ENCODE data around the gene EIPR1. TPM values are rescaled to one million over a fixed set of nuclear protein-coding genes. Genes with fewer than 3 reads are reported as not detected.

Gene EIPR1
- 19.6 TPM for polyA plus RNA-seq (2013, experiment 1 of 2; ENCODE audit: insufficient read length)
- polyA plus RNA-seq (2013, experiment 2 of 2; ENCODE audit: insufficient read length), result 21.8 TPM

DNA sequence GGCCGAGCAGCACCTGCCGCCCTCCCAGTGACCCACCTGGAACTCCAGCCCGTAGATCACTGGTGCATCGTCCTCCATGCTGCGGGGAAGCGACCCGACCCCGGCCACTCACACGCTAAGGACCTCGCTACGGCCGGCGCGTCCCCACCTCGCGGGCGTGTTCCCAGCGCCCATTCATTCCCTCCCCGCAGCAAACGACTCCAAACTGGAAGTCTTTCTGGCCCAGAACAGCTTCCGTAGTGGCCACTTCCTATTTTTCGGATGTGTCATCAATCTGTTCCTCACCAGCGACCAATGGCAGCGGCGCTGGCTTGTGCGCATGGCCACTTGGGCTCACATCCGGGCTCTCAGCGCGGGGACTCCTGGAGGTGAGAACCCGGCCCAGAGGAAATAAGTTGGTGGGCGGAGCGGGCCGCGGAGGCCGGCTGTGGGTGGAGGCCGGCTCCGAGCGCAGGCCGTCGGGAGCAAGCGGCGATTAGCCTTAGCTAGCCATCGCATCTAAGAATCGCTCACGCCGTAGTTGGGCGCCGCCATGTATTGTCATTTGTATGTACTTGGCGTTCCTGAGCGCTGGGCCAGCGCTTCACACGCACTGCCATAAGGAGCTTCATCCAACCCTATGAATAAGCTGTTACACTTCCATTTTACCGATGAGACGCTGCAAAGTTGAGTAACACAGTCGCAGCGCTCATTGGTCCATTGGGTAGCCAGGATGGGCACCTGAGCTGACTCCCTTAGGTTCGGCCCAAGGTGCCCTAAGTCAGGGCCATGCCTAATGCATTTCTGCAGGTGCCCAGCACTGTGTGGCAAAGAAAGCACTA, at the start of gene EIPR1:
Gene EIPR1 (minus strand): TSS at position 207 of the 821 bp plus-strand sequence. CDS start 129 bp downstream, at position 78.
- DNase-seq, result peak; percentile 99

DNA sequence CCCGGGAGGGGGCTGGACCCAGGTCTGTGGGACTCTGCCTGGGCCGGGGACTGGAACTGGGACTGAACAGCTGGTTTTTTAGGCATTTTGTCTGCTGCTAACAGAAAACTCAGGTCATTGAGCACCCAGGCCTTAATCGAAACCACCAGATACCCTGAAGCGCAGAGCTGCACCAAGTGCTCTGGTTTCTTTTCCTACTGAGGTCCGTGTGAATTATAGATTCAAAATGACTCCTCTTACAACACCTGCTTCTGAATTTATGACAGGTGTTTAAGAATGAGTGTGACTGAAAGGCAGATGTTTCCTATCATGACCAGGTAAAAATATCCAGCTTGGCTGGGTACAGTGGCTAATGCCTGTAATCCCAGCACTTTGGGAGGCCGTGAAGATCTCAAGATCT, 49.7 kb upstream of the EIPR1 start:
- DNase-seq, result no peak

DNA sequence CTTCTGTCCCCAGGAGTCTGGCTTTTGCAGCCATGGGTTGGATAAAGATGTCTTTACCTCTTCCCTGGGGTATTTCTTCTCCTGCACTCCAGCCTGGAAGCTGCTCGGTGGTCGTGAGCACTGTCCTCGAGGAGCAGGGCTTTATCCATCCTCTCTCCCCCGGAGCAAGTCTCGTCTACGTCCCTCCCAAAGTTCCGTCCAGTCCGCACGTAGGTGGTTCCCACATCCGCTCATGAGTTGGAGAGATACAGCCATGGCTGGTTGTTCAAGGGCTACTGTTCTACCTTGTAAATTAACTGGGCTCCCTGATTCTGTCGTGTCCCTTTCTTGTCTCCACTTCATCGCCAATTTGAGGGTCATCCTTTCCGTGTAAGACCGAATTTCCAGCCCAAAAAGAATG, 49.0 kb upstream of the EIPR1 start:
- no peak for DNase-seq

DNA sequence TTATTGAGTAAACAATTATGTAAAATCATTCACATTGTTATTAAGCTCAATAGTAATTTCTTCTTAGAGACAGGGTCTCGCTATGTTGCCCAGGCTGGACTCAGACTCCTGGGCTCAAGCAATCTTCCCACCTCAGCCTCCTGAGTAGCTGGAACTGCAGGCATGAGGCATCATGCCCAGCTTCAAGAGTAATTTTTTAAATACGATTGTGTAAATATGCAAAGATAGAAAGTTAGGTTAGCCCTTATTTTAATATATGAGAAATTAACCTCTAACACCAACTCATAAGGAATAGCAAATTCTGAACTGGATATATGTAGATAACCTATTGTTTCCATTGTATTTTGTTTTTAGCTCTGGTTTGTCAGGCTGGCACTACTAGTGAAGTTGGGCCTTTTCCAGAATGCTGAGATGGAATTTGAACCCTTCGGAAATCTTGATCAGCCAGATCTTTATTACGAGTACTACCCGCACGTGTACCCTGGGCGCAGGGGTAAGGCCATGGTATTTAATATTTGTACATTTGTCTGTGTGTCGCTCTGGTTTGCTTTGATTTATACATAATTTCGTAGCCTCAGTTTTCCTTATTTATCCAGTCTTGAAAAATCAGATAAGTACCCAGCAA, 46.7 kb upstream of the EIPR1 start:
- no peak for DNase-seq

DNA sequence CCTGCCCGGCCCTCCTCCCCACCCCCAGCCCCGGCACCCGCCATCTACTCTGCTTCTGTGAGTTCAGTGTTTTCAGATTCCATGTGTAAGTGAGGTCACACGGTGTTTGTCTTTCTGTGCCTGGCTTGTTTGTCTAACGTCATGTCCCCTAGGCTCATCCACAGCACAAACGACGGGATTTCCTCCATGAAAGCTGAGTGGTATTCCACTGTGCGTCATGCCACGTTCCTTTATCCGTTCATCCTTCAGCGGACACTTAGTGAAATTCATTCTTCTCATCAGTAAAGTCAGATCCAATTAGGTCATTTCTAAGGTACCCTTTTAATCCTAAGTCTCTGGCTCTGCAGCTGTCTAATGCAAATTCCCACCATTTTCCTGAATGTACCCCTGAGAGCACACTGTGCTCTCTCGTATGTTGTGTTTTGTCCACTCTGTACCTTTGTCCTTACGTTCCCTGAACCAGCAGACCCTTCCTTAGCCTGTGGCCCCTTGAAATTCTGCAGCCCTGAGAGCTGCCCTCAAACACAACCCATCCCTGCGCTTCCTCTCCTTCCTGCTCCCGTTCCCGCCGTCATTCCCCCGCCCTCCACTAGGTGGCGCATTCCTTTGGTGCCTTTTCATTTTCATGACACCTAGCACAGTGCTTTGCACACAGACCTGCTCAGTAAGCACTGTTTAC, 46.0 kb upstream of the EIPR1 start:
- peak; percentile 30 for DNase-seq

DNA sequence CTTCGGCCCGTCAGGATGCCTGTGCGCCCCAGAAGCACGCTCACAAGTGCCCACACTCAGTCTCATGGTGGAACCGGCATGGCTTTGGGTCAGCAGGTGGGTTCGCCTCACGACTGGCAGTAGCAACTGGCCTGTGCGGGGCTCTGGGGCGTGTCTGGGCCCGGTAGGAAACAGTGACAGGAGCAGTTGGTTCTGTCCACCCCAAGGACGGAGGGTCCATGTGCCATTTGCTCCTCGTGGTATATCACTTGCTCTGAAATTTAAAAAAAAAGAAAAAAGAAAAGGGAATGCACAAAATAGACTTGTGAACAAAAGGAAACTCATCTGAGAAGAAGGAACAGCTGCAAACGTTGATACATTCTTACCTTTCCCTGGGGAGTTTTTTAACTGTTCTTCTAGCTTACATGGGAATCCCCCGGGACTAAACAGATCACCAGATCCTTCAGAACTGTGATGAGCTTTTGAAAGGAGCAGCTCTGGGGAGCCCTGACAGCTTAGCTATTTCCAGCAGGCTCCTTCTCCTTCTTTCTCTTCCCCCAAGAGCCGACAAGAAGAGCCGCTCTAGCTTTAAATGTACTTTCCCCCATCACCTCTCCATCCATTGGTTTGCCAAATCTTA, 44.7 kb upstream of the EIPR1 start:
- DNase-seq, result no peak

DNA sequence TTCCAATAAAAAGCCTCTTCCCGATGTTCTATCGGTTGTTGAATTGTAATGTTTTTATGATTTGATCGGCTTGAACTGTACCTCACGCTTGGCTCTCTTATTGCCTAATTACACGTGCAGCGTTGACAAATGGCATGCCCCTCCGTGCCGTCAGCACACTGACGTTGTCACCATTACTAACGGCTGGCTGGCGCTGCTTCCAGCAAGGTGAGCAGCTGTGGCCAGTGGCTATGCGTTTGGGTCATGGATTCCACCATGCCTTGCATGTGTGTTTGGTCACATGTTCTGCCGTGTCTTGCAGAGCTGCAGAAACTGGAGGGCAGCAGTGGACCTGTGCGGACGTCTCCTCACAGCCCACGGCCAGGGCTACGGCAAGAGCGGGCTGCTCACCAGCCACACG, 44.0 kb upstream of the EIPR1 start:
- no peak for DNase-seq

DNA sequence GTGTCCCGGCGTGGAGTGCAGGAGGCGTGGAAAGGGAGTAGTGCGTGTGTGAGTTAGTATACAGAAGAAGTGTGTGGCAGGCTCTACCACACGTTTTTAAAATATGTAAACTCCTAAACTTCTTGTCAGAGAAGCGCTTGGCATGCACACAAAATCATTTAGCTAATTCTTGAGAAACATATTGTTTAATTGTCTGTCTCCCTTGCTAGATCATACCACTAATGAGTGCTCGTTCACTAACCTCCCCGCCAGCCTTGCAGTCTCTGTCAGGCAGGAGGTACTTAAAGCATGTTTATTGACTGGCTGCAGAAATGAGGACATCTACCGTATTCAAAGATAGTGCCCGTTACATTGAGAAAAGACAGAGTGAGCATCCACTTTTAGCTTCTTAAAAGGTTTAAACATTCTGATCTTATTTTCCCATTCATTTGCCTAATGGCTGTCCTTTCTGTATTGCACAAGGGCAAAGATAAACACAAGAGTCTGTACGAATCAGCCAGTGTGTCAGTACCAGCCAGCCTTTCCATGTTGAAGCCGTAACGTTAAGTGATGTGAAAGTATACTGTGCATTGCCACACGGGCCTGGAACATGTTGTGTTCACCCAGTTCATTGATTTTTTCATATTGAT, 43.3 kb upstream of the EIPR1 start:
- no peak for DNase-seq

DNA sequence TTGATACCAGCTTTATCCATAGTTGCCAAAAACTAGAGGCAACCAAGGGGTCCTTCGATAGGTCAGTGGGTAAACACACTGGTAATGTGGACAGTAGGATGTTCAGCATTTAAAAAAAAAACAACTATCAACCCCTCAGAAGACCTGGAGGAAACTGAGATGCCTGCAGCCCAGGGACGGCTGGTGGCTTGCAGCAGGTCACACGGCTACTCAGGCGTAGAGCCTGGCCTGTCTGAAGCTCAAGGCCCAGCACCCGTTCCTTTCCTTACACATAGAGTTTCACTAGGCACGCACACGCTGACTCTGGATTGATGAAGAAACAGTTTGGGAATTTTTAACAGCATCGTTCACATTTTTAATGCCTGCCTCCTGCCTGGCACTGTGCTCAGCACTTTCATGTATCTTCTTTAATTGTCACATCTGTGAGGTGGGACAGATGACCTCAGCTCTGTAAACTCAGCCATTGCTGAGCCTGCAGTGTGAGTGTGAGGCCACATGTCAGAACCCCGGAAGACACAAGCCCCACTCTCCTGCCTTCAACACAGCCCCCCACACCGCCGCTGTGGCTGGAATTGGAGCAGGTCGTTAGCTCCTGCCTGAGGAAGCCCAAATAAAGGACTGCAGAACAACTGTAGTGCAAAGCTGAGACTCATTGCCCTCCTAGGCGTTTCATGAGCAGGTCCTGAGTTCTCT, 42.6 kb upstream of the EIPR1 start:
- no peak for DNase-seq

DNA sequence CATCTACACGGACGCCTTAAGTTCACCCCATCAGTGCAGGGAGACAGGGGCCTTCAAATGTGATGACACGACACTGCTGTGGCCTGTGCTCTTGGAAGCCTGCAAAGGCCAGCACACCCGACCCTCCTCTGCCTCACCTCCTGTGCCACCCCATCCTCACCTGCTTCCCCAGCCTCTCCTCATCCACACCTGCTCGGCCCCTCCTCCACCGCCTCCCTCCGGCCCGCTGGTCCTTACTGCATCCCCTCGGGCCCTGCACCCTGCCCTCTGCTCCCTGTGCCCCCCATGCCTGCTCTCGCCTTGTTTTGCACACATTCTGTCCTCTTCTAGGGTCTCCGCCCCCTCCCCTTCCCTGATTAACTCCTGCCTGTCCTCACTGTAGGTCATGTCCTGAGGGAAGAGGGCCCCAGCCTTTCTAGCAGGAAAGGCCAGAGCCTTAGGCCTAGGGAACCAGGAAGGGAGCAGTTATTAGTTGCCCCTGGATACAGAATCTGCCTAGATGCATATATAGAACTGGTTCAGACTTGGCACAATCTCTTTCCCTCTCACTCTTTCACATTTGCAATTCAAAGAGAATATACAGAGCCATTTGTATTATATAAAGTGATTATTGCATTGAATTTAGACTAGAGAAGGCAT, 41.3 kb upstream of the EIPR1 start:
- no peak for DNase-seq

DNA sequence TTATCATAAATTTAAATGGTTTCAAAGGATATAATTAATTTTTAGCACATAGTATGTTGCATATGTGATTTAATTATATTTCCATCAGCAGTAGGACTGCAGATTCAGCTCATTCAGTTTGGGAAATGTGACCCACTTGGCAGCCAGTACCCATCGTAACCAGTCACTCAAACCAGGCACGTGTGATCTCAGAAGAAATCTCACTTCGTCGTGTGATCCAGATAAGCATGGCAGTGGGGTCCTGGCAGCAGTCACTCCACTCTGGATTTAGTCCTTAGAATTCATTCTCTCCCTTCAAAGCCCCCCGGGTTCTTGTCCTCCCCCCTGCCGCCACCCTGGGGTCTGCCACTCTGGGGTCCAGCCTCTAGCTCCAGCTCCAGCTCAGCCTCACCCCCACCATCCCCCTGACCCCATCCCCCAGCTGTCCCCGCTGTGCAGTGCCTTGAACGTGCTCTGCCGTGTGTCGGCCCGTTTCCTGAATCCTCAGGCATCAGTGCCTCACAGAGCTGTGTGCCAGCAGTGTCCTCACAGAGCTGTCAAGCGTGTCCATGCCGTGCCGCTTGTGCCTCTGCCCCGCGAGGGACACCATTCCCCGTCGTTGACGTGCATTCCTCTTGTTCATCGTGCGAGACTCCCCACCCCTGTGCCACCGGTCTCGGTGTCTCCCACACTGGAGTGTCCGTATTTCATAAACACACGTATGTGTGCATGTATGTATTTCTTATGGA, 36.7 kb upstream of the EIPR1 start:
- no peak for DNase-seq

DNA sequence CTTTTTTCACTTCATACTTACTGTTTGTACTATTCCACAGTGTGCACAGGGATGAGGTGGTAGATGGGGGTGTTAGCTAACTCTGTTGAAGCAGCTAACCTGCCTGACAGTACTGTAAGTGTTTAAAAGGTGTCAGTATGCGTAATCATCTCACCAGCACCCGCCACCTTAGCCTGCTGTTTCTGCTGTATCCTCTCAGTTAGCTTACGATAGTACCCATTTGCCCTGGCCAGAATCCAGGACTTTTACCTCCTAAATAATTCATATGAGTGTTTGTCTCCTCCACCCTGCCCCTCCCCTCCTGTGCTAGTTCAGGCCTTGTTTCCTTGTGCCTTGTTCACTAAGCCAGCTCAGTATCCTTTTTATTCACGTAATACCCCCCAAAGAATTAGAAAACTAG, 36.1 kb upstream of the EIPR1 start:
- no peak for DNase-seq

DNA sequence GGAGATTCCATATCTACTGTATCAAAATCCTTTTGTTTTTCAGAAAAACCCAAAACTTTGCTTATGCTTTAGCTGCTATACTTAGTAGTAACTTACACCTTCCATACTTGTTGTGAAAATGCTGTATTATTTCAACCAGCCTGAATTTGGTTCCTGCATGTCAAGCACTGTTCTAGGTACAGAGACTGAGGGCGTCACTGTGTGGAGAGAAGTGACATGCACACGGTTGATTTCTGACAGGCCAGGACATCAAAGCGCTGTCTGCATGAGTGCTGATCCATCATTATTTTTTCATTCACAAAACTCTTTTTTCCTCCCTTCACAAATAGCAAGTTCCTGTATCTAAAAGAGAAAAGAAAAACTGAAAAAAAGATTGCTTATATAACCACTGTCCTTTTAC, 33.5 kb upstream of the EIPR1 start:
- no peak for DNase-seq

DNA sequence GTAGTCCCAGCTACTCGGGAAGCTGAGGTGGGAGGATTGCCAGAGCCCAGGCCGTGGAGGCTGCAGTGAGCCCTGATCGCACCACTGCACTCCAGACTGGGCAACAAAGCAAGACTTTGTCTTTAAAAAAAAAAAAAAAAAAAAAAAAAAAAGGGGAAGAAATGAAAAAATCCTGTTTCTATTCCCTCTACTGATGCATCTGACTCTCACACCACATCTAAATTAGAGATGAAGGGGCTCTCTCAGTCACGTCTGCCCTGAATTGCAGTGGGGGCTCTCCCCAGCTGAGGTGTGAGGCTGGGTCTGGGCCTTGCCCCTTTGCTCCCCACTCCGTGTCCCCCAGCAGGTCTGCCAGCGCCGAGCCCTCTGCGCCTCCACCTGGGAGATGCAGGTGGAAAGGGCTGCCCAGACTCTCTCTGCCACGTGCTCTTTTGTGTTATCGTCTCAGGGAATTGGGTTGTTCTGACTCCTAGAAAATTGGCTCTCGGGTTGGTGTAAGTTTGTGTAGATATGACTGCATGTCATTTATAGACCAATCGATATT, 32.1 kb upstream of the EIPR1 start:
- no peak for DNase-seq

DNA sequence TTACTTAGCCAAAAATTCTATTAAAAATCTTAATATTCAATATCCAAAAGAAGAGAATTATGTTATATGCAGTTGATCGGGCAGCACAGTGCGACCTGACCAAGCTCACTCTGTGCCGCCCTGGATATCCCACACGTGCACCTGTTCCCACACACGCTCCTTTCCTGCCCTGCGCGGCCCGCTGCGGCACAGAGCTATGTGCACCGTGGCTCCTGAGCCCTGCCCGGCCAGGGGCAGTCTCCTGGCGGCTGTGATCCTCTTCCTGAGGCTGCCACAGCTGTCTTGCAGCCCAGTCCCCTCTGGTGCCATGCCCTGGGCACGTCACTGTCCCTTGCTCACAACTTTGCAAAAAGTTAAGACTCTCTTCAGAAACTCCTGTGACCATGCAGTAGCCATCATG, 31.2 kb upstream of the EIPR1 start:
- no peak for DNase-seq

DNA sequence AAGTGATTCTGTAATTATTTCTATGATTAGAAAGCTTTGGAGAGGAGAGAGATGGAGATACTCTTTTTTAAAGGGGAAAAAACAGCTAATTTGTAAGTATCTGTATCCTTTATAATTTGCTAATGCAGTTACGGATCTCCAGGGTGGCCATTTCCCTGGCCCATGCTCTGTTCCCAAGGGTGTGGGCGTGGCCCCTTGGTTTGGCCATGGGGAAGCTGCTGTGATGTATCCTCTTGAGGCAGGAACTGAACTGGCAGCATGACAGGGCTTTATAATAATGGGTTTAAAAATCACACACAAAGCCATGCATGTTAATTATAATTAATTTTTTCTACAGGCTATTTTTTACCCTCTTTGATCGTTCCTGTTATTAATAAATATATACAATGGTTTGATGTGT, 28.9 kb upstream of the EIPR1 start:
- no peak for DNase-seq

DNA sequence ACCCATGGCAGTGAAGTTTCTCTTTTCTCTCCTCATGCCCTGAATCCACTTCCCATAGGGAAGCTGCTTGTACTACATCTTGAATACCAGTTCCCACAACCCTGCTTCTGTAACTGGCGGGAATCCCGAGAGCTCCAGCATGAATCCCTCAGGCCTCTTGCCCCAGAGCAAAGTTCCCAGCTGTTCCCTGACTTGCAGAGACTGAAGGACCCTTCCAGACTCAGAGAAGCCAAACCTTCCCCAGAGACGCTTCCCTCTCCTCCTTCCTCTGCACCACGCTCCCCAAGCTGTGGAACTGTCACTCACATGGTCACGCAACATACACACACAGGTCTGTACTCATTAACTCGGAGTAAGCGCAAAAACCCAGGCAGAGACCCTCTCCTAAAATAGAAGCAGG, 28.3 kb upstream of the EIPR1 start:
- DNase-seq, result no peak

DNA sequence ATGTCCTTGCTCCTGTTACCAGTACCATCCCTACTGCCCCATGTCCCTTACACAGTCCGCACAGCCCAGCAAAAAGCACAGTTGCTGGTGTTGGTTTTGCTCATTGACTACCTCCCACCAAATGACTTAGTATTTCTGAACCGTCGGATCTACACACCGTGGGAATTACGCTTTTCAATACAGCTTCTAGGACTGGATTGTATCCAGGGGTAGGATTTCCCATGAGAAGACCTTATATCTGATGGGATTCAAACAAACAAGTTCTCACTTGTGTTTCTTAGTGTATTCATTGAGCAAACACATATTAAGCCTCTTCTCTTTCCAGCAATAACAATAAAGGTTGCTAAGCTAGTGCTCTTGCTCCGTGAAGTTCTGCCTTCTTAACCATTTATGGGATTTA, 27.7 kb upstream of the EIPR1 start:
- DNase-seq, result no peak

DNA sequence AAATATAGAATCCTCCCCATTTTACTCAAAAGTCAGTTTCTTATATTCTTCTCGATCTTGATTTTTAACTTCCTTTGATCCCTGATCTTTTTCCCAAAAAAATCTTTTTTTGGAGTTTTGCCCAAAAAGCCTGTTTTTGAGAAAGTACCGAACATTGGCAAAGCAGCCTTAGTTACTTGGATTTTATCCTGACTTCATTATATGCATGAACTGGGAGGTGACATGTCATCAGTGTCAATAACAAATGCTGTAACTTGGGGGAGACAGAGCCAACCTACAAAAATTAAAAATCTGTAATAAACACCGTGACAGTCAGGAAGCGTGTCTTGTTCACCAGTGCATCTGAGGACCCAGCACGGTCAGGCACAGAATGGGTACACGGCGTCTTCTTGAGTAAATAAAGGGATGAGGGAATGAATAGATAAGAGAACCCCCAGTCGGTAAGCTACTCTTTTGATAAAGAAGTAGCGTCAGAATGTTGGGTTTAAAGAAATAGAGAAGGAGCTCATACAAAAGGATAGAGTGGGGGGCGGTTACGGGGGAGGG, 26.8 kb upstream of the EIPR1 start:
- no peak for DNase-seq

Measured in fibroblast of skin of abdomen (primary cell).